Measurements from ENCODE around the gene PAPOLB.

DNA sequence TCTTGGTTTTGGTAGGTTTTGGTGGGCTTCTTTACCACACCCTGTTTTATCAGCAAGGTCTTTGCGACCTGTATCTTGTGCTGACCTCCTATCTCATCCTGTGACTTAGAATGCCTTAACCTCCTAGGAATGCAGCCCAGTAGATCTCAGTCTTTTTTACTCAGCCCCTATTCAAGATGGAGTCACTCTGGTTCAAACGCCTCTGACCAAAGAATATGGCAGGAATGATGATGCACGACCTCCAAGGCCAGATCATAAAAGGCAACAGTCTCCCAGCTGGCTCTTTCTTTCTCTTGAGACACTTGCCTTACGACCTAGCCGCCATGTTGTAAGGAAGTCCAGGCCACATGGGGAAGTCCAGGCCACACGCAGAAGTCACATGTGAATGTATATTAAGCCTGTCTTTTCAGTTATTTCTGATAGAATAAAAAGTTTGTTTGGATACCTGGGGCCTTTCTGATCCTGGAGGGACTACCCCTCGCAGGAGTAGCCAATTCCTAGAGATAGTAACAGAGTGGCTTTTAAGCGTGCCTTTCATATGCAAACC is 32.2 kb upstream of the PAPOLB start:
- TF ChIP-seq, protein P1, sequence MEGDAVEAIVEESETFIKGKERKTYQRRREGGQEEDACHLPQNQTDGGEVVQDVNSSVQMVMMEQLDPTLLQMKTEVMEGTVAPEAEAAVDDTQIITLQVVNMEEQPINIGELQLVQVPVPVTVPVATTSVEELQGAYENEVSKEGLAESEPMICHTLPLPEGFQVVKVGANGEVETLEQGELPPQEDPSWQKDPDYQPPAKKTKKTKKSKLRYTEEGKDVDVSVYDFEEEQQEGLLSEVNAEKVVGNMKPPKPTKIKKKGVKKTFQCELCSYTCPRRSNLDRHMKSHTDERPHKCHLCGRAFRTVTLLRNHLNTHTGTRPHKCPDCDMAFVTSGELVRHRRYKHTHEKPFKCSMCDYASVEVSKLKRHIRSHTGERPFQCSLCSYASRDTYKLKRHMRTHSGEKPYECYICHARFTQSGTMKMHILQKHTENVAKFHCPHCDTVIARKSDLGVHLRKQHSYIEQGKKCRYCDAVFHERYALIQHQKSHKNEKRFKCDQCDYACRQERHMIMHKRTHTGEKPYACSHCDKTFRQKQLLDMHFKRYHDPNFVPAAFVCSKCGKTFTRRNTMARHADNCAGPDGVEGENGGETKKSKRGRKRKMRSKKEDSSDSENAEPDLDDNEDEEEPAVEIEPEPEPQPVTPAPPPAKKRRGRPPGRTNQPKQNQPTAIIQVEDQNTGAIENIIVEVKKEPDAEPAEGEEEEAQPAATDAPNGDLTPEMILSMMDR (IDR thresholded peaks at IDR 0.05): no peak
- no peak for TF ChIP-seq POLR2A (IDR thresholded peaks at IDR 0.05)

All from testis (tissue), 2 donors.